PFSK-1 (cell line): Measurements from ENCODE around the gene SH3BP1.

Experiments
- POLR2AphosphoS5 ChIP-seq: IDR thresholded peaks from 2 replicates; pipeline ENCODE4 v1.6.1; 2012; ENCODE audit warnings: low read depth, mild to moderate bottlenecking, control low read depth, low read length, moderate library complexity
- SIN3A ChIP-seq: IDR thresholded peaks from 2 replicates; pipeline ENCODE4 v1.6.1; 2012; ENCODE audit warnings: mild to moderate bottlenecking, low read length, moderate library complexity, borderline replicate concordance; ENCODE audit not compliant: insufficient read depth
- TF ChIP-seq, protein P1 (sequence below), 2 experiments: IDR thresholded peaks; 2 replicates each; pipeline versions ENCODE4 v1.6.1 to v1.8.0; 2011 to 2012; ENCODE audit warnings: low read depth in 2 of 2, low read length in 2 of 2, control low read depth in 1 of 2, inconsistent platforms in 1 of 2, mild to moderate bottlenecking in 1 of 2, moderate library complexity in 1 of 2; ENCODE audit not compliant: insufficient read depth in 1 of 2

DNA sequence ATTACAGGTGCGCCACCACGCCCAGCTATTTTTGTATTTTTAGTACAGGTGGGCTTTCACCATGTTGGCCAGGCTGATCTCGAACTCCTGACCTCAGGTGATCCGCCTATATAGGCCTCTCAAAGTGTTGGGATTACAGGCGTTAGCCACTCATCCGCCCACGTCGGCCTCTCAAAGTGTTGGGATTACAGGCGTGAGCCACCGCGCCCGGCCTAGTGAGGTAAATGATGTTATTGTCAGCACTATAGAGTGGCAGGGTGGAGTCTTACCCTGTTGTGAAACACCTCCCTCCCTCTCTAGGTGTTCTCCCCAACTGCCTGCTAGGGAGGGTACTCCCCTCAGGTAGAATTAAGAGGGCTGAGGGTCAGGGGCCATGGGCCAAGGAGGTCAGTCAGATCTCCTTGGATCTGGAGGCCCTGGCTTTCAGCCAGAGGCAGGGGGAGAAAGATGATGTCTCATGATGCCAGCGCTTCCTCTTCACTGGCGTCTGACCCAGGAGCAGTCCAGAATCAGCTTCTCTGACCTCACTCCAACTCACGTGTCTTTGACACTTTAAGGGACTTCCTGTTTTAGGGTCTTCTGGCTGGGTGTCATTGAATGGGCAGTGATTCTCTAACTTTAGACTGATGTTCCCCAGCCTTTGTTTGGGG lies 28.9 kb upstream of the SH3BP1 start:
- TF ChIP-seq POLR2AphosphoS5 = no peak
- TF ChIP-seq, protein P1, sequence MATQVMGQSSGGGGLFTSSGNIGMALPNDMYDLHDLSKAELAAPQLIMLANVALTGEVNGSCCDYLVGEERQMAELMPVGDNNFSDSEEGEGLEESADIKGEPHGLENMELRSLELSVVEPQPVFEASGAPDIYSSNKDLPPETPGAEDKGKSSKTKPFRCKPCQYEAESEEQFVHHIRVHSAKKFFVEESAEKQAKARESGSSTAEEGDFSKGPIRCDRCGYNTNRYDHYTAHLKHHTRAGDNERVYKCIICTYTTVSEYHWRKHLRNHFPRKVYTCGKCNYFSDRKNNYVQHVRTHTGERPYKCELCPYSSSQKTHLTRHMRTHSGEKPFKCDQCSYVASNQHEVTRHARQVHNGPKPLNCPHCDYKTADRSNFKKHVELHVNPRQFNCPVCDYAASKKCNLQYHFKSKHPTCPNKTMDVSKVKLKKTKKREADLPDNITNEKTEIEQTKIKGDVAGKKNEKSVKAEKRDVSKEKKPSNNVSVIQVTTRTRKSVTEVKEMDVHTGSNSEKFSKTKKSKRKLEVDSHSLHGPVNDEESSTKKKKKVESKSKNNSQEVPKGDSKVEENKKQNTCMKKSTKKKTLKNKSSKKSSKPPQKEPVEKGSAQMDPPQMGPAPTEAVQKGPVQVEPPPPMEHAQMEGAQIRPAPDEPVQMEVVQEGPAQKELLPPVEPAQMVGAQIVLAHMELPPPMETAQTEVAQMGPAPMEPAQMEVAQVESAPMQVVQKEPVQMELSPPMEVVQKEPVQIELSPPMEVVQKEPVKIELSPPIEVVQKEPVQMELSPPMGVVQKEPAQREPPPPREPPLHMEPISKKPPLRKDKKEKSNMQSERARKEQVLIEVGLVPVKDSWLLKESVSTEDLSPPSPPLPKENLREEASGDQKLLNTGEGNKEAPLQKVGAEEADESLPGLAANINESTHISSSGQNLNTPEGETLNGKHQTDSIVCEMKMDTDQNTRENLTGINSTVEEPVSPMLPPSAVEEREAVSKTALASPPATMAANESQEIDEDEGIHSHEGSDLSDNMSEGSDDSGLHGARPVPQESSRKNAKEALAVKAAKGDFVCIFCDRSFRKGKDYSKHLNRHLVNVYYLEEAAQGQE (IDR thresholded peaks at IDR 0.05; ENCODE audit: insufficient read depth in 1 of 2, low read depth in 2 of 2, low read length in 2 of 2) = no peak
- TF ChIP-seq SIN3A = no peak
